ENCODE measurements around the gene PER3. TPM values are rescaled to one million over a fixed set of nuclear protein-coding genes. Genes with fewer than 3 reads are reported as not detected.

The PER3 gene
- total and polyA plus RNA-seq, 2 of the 13 experiments (the other 11 are each of a cell fraction or from before 2014, with no cell fraction given), result 3.0 to 6.0 TPM

DNA sequence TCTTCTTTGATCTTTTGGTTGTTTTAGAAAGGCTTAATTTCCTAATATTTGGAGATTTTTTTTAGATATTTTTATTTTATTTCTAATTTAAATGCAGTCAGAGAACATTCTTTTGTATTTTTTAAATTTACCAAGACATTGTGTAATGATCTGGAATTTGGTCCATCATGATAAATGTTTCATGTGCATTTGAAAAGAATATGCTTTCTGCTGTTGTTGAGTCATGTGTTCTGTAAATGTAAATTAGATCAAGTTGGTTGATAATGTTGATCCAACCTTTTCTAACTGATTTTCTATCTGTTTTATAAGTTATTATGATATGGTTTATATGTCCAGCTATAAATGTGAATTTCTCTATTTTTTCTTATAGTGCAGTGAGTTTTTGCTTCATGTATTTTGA lies 48.9 kb downstream of the PER3 start:
- Histone ChIP-seq H3K4me1 (ENCODE audit: insufficient read depth, low read length) (no peaks in the 10 kb centered on the region), H3K9me3 (ENCODE audit: low read length) (no peaks in the 10 kb centered on the region), H4K20me1 (ENCODE audit: insufficient read depth, low read length) (no peaks in the 10 kb centered on the region), H2AFZ (ENCODE audit: low read length) (no peak overlapping the region), H3K36me3 (replicated peaks in 1 of 2; ENCODE audit: control insufficient read depth in 1 of 2, insufficient read depth in 2 of 2, low read length in 2 of 2) (peaks cover 2 to 16% of the 10 kb centered on the region in 2 experiments; a peak in 3 of 5 replicates), H3K4me3 (replicated peaks in 1 of 3; ENCODE audit: insufficient read depth in 1 of 3, low read depth in 2 of 3, low read length in 3 of 3) (no peak overlapping the region), H3K4me2 (ENCODE audit: low read depth, low read length) (no peak overlapping the region), H3K27me3 (ENCODE audit: control insufficient read depth in 1 of 2, insufficient read depth in 2 of 2, low read length in 2 of 2) (no peaks in the 10 kb centered on the region), H3K27ac (ENCODE audit: extremely low read length, insufficient read depth, low read length) (no peak overlapping the region), H3K79me2 (ENCODE audit: insufficient read depth, low read length) (no peaks in the 10 kb centered on the region), H3K9ac (ENCODE audit: insufficient read depth, low read depth, low read length) (no peak overlapping the region)
- in situ Hi-C loops (cut with HindIII; ENCODE audit: extremely low pct_ligation_motif_present, low pct_unique_long_range_greater_than_20kb), result no loop called here
- ChIA-PET POLR2A (no interaction called here), CTCF (ENCODE audit: low intra/inter-chr PET ratio, low total read pairs) (no interaction called here)
- intact Hi-C loops (cut with micrococcal nuclease; ENCODE audit: unreplicated experiment), result no loop called here
- no peak for DNase-seq (ENCODE audit: low spot score)
- no TSS peak for BruUV-seq (replicated peaks)
- no peak for ATAC-seq
- no peak for TF ChIP-seq TAF1 (CRISPR knock-in tag; IDR thresholded peaks at IDR 0.05)
- TF ChIP-seq IKZF1 (IDR thresholded peaks at IDR 0.05), result no peak
- TF ChIP-seq, protein P1, sequence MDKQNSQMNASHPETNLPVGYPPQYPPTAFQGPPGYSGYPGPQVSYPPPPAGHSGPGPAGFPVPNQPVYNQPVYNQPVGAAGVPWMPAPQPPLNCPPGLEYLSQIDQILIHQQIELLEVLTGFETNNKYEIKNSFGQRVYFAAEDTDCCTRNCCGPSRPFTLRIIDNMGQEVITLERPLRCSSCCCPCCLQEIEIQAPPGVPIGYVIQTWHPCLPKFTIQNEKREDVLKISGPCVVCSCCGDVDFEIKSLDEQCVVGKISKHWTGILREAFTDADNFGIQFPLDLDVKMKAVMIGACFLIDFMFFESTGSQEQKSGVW (CRISPR knock-in tag; IDR thresholded peaks at IDR 0.05; ENCODE audit: borderline replicate concordance), result no peak
- no peak for TF ChIP-seq ZNF496 (CRISPR knock-in tag; IDR thresholded peaks at IDR 0.05; ENCODE audit: insufficient replicate concordance)
- TF ChIP-seq ZC3H4 (CRISPR knock-in tag; IDR thresholded peaks at IDR 0.05; ENCODE audit: borderline replicate concordance), result no peak
- no peak for TF ChIP-seq ZNF468 (CRISPR knock-in tag; IDR thresholded peaks at IDR 0.05)
- TF ChIP-seq MAFG (CRISPR knock-in tag; IDR thresholded peaks at IDR 0.05), result no peak
- no peak for TF ChIP-seq TBL1XR1 (IDR thresholded peaks at IDR 0.05; ENCODE audit: borderline replicate concordance, low read length, partially characterized antibody)
- no peak for TF ChIP-seq SMAD3 (CRISPR knock-in tag; IDR thresholded peaks at IDR 0.05)
- no peak for TF ChIP-seq MIER2 (CRISPR knock-in tag; IDR thresholded peaks at IDR 0.05)
- TF ChIP-seq NFKBIZ (CRISPR knock-in tag; IDR thresholded peaks at IDR 0.05), result no peak
- no peak for TF ChIP-seq PAWR (CRISPR knock-in tag; IDR thresholded peaks at IDR 0.05; ENCODE audit: borderline replicate concordance)
- no peak for TF ChIP-seq SUZ12 (IDR thresholded peaks at IDR 0.05; ENCODE audit: low read depth, low read length)
- TF ChIP-seq, protein P2, sequence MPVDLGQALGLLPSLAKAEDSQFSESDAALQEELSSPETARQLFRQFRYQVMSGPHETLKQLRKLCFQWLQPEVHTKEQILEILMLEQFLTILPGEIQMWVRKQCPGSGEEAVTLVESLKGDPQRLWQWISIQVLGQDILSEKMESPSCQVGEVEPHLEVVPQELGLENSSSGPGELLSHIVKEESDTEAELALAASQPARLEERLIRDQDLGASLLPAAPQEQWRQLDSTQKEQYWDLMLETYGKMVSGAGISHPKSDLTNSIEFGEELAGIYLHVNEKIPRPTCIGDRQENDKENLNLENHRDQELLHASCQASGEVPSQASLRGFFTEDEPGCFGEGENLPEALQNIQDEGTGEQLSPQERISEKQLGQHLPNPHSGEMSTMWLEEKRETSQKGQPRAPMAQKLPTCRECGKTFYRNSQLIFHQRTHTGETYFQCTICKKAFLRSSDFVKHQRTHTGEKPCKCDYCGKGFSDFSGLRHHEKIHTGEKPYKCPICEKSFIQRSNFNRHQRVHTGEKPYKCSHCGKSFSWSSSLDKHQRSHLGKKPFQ (CRISPR knock-in tag; IDR thresholded peaks at IDR 0.05; ENCODE audit: insufficient replicate concordance), result no peak
- no peak for FAIRE-seq
